ENCODE results near the gene FKBP8.

Gene FKBP8

DNA sequence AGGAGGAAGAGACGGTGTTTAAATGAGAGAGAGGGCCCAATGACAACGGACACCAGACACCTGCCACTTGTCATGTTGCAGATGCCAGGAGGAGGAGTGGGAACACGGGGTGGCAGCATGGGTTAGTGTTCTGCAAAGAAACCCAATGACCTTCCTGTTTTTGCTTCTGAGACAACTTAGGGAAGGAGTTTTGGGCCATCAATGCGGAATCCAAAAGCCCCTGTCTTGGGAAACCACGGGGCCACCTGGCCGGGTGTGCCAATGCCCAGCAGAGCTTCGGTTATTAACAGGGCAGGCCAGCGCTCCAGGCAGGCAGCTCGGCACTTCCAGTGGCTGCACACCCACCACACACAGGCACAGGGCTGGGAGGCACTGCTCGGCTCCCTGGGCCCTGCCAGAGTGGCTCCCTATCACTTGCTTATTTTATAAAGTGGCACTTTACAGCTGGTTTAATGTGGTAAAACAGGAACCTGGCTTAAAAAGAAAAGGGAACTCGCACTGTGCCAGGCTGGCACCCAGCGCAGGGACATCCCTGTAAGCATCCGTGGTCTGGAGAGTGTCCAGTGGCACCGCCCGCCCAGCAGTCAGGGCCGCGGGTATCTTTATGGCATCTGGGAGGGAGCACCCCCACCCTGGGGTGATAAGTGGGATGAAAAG lies 40.6 kb downstream of the FKBP8 start:
- no peak for DNase-seq (ENCODE audit: low spot score)
- TF ChIP-seq, protein P1, sequence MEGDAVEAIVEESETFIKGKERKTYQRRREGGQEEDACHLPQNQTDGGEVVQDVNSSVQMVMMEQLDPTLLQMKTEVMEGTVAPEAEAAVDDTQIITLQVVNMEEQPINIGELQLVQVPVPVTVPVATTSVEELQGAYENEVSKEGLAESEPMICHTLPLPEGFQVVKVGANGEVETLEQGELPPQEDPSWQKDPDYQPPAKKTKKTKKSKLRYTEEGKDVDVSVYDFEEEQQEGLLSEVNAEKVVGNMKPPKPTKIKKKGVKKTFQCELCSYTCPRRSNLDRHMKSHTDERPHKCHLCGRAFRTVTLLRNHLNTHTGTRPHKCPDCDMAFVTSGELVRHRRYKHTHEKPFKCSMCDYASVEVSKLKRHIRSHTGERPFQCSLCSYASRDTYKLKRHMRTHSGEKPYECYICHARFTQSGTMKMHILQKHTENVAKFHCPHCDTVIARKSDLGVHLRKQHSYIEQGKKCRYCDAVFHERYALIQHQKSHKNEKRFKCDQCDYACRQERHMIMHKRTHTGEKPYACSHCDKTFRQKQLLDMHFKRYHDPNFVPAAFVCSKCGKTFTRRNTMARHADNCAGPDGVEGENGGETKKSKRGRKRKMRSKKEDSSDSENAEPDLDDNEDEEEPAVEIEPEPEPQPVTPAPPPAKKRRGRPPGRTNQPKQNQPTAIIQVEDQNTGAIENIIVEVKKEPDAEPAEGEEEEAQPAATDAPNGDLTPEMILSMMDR (IDR thresholded peaks at IDR 0.05; ENCODE audit: extremely low read depth, missing control alignments) = no peak

DNA sequence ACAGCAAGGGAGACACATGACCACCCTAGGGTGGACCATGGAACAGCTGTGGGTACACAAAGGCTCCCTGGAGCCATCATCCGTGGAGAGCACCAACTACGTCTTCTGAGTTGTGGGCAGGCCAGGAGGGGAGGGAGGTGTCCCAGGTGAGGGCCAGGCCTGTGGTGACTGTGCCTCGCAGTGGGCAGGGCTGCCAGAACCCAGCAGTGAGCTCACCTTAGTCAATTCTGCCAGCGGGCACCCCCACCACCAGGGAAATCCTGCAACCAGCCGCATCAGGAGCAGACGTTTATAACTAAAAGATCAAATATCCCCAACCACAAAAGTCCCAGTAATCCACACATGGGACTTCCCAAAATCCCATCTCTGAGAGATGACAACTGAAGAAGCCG lies 41.1 kb downstream of the FKBP8 start:
- TF ChIP-seq, protein P1 (IDR thresholded peaks at IDR 0.05; ENCODE audit: extremely low read depth, missing control alignments) = no peak
- no peak for DNase-seq (ENCODE audit: low spot score)

DNA sequence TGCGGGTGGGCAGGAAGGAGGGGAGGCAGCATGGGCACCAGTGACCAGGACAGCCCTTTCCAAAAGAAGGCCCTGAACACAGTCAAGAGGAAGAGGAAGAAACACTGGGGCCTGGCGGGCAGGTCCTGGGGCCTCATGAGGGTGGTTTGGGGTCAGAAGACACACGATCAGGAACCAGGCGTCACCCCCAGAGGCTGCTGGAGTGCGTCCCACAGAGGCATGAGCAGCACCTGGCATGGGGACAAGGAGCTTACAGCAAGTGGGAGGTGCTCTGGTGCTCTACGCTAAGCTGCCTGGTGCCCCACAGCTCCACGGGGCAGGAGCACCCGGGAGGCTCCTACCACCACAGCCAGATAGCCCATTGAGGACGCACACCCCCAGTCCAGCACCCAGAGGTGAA lies 41.5 kb downstream of the FKBP8 start:
- TF ChIP-seq, protein P1 (IDR thresholded peaks at IDR 0.05; ENCODE audit: extremely low read depth, missing control alignments) = no peak

DNA sequence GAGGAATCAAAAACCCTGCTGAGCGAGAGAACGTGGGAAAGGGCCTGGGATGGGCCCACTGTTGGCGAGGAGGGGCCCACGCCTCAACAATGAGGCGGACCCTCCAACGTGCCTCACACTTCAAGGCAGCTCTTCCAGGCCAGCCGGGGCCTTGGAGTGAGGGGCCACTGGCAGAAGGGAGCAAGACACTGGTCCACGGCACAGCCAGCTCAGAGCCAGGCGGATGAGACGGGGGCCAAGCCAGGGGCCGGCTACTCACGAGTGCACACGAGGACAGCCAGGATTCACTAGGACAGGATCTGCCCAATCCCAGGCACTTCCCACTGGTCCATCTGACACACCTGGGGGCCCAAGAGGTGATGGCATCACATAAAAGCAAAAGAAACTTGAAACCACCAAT lies 42.0 kb downstream of the FKBP8 start:
- DNase-seq (ENCODE audit: low spot score) = no peak
- TF ChIP-seq, protein P1 (IDR thresholded peaks at IDR 0.05; ENCODE audit: extremely low read depth, missing control alignments) = no peak

More for the DNA sequence above, 41.5 kb downstream of the FKBP8 start:
- DNase-seq (ENCODE audit: low spot score) = no peak

DNA sequence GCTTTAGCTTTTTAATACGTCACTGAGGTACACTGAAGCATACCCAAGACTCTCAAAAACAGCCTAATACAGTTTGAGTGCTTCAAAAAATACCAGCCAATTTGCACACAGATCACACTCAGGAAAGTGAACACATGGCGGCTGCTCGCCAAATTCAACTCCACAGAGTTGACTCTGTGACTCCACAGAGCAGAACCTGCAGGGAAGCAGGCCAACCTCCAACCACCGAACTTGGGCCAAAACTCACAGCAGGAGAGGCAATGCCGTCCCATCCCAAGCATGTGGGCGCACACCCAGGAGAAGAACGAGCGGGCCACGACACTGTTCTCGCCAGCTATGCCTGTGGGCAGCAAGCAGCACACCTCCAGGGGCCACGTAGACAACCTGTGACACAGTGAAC lies 42.6 kb downstream of the FKBP8 start:
- no peak for DNase-seq (ENCODE audit: low spot score)
- TF ChIP-seq, protein P1 (IDR thresholded peaks at IDR 0.05; ENCODE audit: extremely low read depth, missing control alignments) = no peak

DNA sequence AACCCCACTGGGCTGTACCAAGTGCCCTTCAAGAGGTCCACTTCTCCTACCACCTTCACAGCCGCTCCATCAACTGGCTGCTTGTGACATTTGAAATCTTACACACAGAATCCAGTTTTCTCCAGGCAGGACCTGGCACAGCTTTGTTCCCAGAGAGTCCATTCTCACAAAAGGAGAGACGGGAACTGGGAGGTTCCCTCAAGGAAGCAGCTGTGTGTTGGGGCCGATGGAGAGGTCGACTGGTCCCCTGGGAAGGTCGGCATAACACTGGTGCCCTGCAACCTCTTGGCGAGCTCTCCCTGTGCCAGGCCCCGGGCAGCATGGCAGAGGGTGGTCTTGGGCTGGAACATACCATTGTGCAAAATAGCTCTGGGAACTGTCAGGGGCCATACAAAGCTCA lies 43.0 kb downstream of the FKBP8 start:
- TF ChIP-seq, protein P1 (IDR thresholded peaks at IDR 0.05; ENCODE audit: extremely low read depth, missing control alignments) = no peak
- DNase-seq (ENCODE audit: low spot score) = no peak

DNA sequence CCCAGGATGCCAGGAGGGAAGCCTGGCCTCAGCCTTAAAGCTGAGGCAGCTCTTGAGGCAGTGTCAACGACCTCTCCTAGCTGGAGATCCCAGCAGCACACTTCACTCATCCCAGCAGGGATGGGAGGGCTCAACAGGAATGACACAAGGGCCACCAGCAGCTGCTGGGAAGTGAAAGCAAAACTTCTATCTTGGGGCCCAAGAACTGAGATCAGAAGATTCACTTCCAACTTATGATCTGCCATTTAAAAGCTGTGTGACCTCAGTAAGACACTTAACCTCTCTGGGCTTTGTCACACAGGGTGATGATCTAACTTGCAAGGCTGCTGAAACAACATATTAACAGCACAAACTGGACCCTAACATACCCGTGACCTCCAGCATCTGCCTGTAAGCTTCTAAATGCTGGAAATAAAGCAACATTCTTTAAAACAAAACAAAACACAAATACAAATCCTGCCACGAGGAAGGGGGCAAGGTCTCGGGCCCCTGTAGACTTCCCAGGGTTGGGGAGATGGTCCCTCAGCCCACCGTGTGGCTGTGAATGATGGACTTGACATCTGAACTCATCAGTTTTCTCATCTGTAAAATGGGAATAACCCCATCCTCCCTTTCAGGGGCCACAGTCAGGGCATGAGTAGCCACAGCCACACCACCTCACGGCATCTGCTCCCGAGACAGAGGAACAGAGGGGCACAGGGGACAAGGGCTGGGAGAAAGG lies 44.2 kb downstream of the FKBP8 start:
- TF ChIP-seq, protein P1 (IDR thresholded peaks at IDR 0.05; ENCODE audit: extremely low read depth, missing control alignments) = no peak
- no peak for DNase-seq (ENCODE audit: low spot score)
